GM19351 (cell line): ENCODE measurements around the gene CHRNG.

Source experiments
- ATAC-seq: cut with Tn5 transposase; IDR thresholded peaks from one replicate; pipeline ENCODE4 v1.9.1; 2021; ENCODE audit warnings: mild to moderate bottlenecking, moderate library complexity; ENCODE audit not compliant: unreplicated experiment

CHRNG gene

GRCh38 chr2:232574674-232575403, 35.3 kb downstream of the CHRNG start:
- no peak for ATAC-seq

- ATAC-seq, result no peak
These were observed 35.9 kb downstream of the CHRNG start for GRCh38 chr2:232575404-232575746.

DNA sequence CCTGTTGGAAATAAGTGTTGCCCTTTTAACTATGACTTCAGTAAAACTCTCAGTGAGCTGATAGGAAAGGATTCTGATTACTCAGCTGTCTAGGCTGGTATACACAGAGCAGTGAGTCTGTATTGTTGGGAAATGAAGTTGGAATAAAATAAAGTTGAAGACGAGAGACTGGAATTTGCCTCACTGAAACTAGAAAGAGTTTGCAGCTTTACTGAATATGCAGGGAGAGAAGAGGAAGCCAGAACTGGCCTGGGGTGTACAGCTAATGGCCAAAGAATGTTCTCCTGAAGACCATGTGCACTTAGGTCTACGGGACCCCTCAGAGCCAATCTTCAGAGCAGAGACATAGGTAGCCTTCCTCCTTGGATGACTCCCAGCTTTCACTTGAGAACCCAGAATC, 37.5 kb downstream of the CHRNG start:
- ATAC-seq, result no peak

DNA sequence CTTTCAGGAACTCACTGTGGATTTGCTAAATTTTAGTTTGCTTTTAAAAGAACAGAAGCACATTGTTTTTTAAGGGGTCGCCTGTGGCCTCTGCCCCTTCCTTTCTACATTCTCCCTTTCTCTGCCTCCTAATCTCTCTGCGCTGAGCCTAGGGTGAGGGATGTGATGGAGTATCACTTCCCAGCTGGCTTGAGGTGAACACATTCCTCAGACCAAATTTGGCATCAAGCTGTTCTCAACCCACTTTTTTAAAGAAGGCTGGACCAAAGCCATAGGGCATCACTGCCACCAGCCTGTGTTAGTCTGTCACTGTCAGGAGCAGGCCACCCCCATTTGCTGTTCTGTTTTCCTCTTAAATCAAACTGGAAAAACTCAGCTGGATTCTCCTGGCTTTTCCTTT, 38.3 kb downstream of the CHRNG start:
- ATAC-seq, result no peak

- ATAC-seq, result no peak
These were observed 39.1 kb downstream of the CHRNG start for GRCh38 chr2:232578626-232579025.

DNA sequence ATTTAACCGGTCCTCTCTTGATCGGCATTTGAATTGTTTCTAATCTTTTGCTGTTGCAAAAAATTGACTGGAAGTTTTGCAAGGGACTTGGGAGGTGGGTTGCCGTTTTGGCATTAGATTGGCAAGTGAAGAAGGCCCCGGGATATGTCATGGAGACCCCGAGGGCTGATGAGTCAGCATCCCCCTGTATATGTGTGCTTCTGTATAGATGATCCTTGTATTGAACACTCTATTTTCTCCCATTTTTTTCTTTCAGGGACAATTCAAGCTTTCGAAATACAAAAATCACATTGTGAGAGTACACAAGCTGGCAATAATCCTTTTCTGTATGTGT, 41.1 kb downstream of the CHRNG start:
- no peak for ATAC-seq

DNA sequence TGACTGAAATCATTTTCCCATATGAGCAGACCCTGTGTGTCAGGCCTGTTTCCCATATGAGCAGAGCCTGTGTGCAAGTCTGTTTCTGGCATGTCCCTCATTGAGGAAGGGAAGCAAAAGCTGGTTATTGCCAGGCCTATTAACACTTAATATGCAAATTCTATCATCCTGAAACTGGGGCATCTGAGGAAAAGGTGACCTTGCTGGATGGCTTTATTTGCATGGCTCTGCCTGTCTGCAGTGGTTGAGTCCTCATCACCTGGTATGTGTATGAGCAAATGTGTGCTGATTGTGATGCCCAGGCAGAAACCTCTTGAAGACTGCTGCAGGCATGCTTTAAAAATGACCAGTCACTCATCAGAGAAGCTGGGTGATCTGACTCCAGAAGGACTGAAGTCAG, 42.2 kb downstream of the CHRNG start:
- no peak for ATAC-seq

DNA sequence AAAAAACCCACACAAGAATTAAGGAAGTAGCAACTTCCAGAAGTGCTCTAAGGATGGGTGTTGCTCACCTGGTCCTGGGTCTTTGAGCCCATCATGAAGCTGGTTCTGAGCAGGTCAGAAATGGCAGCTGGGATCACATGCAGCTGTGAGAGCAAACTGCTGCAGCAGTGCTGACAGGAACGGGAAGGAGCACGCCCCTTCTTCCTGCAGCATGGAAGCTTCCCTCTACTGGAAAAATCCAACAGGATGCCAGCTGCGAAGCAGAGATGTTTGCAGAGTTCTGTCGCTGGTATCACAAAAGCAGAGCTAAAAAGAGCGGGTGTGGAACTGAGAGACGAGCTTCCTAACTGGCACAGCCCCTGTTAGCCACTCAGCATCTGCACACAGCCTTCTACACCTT, 44.7 kb downstream of the CHRNG start:
- ATAC-seq, result no peak

GRCh38 chr2:232586943-232587505, 47.5 kb downstream of the CHRNG start:
- no peak for ATAC-seq

DNA sequence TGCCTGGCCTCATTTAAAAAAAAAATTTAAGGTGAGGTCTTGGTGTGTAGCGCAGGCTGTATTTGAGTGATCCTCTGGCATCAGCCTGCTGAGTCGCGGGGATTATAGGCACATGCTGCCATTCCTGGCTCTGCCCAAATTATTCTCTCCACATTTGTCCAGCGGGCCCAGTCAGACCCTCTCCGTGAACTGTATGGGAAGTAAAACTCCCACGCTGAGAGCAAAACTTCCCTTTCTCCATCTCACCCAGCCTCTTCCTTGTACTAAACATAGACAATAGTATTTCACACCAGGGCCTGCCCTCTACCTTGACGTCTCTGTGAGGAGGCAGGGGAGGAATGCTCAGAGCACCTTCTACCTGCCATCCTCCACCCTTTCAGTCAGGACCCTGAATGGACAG, 48.0 kb downstream of the CHRNG start:
- ATAC-seq, result no peak

DNA sequence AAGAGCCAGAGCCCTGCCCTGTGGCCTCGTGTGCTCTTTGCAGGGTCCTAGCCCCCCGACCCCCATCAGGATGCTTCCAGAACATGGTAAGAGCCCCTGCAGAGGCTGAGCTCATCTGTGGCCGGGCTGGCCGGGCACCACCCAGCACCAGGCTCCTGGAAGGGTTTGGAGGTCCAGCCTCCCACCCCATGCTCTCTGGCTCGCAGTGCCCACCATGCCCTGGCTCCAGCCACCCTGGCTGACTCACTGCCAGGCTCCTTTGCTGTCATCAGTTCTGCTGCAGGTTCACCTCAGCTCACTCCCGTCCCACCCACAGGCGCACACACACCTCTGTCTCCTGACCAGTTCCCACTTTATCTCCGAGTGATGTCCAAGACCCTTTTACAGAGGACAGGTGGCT, 48.5 kb downstream of the CHRNG start:
- ATAC-seq, result no peak

- ATAC-seq, result no peak
These were observed 49.4 kb downstream of the CHRNG start for GRCh38 chr2:232588680-232589585.

DNA sequence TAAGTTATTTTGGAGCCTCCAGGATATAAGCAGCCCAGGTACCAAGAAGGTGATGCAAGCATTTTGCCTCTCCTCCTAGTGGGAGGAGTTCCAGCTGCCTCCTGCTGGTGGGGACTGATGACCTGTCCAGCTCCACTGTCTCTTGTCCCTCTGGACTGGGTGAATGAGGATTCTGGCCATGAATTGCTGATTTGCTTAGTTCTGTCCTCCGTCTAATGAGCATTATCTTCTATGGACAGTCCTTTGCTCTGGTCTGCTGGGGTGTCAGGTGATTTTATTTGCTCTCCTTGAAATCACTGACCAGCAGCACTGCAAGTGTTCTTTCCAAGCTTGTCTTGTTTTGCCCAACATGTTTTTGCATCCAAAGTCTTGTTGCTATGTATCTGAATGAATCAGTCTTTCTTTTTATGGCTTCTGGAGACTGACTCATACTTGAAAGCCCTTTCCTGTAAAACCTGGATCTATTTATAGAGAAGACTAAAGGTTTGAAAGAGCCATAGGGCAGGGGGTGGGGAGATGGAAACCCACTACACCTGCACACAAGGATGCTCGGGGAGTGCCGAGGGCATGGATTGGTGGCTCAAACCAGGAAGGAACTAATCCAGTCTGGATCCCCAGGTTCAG, 53.4 kb downstream of the CHRNG start:
- ATAC-seq, result no peak

- no peak for ATAC-seq
These were observed 54.5 kb downstream of the CHRNG start for GRCh38 chr2:232593982-232594381.
